ENCODE data around the gene RP9.

- TF ChIP-seq CTCF (IDR thresholded peaks at IDR 0.05; ENCODE audit: low read depth, low read length) (no peak), EZH2phosphoT487 (IDR thresholded peaks at IDR 0.05; ENCODE audit: low read depth) (no peak)
These were observed 64.2 kb downstream of the RP9 start for GRCh38 chr7:33044986-33045385.

All from OCI-LY3 (cell line).